GM21528 (cell line): ENCODE data around the gene SPOP.
"Not testable (repeated sequence)": the region's sequence is repeated elsewhere in the genome, so short reads cannot be mapped to it uniquely, and the experiment has no call there.

Experiments used
- ATAC-seq: cut with Tn5 transposase; IDR thresholded peaks from one replicate; pipeline ENCODE4 v1.9.1; 2021; ENCODE audit warnings: mild to moderate bottlenecking, moderate library complexity; ENCODE audit not compliant: unreplicated experiment, low FRiP score

Gene SPOP

DNA sequence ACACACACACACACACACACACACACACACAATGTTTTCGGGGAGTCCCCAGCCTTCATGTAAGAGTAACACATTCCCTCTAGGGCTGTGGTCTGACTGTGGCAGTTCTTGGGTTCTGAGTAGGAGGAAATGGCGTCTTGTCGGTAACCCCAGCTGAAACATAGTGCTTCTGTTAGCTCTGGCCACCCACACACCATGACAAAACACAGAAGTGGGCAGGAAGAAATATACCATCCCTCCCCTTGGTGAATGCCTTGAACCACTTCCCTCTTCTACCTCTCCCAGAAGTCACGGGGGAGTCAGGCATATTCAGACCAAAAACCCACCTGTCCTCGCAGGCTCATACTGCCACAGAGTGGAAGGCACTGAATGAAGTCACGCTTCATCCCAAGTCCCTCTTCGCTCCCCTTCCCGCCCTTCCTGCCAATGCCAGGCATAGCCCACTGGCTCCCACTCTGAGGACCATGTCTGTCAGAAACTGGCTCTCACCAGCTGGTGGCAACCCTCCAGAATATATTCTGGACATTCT, 18.4 kb upstream of the SPOP start:
- no peak for ATAC-seq

DNA sequence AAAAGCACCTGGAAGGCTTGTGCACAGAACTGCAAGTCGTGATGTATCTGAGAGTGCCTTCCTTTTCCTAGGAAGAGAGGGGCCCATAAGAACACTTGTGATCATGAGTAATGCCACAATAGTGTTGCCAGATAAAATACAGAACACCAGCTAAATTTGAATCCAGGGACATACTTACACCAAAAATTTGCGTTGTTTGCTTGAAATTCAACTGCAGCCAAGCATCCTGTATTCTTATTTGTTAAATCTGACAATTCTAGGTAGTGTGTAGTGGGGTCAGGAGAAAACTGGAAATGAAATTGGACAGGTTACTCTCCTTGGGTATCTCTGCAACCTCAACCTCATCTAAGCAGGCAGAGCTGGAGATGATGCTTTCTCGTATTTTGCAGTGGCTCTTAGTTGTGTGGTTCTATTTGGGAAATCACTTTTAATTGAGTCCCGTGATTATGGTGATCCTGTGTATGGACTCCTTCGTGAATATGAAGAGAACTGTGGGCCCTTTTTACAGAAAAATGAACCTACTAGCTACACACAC, 17.9 kb upstream of the SPOP start:
- ATAC-seq: no peak

DNA sequence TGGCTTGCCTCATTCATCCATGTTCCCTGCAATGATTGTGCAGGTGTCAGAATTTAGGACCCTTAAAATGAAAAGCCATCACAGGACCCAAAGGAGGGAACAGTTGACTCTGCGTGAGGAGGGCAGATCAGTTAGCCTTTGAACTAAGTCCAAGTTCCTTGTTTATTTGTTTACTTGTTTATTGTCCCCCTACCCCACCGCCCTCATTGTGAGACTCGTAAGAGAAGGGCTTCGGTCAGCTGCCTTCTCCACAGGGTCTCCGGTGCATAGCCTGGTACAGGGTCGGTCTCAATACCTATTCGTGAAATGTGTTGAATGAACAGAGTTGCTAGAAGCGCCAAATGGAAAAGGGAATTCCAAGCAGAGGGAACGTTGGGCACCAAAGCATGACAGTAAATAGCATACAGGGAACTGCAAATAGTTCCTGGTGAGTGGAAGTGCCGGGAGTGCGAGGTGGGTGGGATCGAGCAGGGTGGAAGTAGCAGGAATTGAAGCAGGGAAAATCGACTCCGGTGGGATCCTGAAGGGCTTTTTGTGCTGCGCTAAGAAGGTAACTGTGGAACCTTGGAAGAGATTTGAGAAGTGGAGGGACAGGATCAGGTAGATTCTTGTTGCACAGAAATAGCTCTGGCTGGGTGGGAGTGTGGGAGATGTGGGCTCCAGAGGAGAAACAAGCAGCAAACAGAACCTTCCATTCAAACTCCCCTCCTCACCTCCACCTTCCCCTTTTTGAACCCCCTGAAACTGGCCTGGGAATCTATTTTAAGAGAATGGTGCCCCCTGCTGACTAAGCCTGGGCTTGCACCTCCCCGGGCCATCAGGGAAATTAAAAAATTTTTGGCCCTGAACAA, 17.2 kb upstream of the SPOP start:
- no peak for ATAC-seq

DNA sequence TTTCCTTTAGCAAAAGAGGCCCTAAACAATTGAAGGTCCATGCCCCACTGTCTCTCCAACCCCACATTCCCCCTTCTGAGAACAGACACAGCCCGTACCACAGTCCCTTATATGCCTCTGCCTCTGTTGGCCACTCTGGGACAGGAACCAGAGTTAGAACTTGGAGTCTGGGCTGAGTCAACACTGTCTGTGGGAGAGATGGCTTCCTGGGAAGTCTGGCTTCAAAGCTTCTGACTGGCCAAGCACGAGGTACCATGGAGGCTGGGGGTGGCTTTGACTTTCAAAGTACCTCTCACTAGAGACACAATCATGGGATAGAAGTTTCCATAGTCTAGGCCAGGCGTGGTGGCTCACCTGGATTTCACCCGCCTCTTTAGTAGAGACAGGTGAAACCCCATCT, 14.9 kb upstream of the SPOP start:
- ATAC-seq: no peak

DNA sequence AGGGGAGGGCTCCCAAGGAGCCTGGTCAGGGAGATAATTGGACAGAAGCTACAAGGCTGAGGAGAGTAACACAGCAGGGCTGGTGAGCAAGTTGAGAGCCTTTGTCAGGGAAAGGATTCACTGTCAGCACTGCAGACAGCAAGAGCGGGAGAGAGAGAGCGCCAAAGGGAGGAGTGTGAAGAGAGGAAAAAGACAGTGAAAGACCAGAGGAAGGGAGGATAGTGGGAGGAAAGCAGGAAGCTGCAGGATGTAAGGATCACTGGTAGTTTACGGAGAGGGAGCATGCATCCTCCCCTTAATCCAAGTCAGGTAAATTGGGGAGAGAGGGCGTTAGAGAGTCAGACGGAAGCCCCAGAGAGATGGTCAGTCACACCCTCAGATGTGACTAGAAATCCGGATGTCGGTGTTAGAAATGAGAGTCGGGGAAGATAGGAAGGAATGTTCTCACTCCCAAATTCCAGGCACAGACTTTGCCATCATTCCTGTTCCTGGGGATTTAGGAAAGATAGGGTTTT, 13.8 kb upstream of the SPOP start:
- ATAC-seq: no peak

DNA sequence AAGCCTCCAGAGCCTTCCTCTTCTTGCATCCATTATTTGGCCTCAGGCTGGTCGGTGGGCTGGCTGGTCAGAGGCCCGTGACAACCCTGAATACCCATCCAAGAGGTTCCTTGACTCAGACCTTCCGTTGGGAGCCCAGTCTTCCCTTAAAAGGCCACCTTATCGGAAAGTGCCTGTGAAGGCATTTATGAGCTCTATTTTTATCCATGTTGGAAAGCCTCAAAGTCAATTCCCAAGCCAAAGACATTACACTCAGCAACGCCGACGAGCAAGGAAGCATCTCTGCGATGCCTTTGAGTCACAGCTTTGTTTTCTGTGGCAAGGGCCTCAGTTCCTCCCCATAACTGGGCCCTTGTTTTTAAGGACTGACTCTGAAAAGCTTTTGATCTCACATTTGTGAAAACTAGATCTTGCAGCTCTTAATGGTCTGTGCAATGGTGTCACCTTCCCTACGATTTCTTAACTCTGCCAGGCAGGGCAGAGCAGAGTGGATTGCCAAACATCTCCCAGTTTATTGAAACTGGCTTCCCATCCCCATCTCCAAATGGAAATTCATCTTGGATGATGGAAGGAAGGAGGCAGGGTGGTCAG, 13.3 kb upstream of the SPOP start:
- ATAC-seq: no peak

DNA sequence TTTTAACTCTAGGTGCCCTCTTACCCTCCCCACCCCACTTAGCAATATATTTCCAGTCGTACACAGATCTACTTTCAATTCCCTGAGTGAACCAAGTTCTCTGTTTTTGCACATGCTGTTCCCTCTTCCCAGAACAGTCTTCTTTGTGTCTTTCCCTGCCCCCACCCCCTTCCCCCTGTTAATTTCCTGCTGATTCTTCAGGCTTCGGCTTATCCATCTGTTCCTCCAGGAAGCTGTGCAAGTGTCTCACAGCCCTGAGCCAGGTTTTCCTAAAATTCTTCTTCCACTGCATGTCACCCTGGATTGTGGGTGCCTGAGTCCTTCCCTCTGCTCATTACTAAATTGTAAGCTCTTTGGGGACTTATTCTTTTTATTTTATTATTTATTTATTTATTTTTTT, 12.4 kb upstream of the SPOP start:
- ATAC-seq: no peak

DNA sequence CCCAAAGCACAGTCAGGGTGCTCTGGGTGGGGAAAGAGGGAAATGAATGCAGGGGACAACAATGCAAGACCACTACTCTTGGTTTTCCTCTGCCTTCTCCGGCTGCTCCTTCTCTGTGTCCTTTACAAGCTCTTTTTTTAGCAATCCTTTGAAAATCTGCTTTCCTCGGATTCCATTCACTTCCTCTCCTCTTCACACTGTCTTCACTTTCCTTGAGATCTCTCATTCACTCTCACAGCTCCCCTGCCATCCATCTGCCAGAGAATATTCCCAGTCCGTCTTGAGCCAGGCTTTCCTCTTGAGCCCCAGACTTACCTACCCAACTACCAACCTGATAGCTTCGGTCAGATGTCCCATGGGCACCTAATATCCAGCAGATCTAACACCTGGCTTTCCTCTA, 11.0 kb upstream of the SPOP start:
- ATAC-seq: no peak

DNA sequence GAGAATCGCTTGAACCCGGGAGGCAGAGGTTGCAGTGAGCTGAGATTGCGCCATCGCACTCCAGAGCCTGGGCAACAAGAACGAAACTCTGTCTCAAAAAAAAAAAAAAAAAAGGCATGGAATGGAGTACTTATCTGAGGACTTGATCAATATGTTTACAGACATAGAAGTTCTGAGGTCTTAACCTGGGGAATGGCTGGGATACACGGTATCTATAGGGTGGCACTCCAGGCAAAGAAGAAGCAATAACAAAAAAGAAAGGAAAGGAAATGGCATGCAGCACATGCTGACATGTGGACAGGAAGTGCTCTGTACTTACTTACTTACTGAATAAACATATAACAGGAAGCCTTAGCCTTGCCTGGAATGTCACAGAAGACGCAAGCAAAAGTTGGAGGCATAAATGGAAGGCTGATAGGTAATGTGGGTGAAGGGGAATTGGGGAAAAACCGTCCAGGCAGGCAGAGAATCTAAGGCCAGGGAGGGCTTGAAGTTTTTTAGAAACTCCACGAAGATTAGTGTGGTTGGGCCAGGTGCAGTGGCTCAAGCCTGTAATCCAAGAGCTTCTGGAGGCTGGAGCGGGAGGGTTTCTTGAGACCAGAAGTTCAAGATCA, 10.1 kb upstream of the SPOP start:
- ATAC-seq: no peak

DNA sequence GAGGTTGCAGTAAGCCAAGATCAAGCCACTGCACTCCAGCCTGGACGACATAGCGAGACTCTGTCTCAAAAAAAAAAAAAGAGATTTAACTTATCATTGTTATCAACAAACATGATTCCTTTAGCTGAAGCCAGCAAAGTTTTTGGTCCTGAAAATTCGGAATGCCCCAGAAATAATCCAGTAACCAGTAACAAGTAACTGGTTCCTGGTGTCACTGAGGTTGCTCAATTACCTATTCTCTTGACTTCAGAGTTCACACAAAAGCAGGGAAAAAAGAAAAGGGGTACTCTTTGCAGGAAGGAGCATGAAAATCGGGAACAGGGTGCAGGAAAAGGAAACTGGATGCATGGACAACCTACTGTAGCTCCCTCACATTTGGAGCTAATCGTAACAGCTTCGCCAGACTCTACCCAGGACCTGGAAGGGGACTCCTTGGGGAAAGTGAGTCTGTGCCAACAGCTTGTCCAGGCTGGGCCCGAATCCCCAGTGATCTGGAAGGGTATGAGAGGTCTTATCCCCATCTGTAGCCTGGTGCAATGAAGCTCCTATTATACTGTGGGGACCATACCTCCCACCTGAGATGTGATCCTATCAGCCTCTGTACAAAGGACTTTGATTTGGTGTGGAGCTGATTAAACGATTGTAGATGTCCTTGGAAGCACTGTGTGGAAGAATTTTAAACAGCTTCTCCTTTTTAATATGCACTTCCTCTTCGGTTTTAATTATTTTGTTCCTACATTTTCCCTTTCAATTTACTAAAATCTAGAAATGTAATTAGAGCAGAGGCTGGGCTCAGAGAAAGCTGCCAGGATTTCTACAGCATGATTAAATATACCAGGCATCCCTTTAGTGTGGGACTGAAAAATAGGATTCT, 3.4 kb upstream of the SPOP start:
- ATAC-seq: no peak

DNA sequence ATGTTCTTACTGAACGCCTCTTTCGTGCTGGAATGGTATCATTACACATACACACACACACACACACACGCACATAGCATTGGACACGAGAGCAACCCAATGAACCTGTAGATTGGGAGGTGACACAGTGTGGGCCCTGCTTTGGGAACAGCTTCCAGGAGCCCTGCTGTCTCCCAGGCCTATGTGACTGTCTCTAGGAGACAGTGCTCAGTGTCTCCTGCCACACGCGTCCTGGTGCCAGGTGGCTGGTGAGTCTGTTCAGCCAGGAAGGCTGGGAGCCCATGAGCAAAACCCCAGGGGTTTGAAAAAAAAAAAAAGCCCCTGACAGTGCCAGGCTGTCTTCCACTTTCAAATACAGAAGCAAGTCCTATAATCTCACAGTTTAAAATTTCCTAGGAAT, 2.4 kb upstream of the SPOP start:
- no peak for ATAC-seq

DNA sequence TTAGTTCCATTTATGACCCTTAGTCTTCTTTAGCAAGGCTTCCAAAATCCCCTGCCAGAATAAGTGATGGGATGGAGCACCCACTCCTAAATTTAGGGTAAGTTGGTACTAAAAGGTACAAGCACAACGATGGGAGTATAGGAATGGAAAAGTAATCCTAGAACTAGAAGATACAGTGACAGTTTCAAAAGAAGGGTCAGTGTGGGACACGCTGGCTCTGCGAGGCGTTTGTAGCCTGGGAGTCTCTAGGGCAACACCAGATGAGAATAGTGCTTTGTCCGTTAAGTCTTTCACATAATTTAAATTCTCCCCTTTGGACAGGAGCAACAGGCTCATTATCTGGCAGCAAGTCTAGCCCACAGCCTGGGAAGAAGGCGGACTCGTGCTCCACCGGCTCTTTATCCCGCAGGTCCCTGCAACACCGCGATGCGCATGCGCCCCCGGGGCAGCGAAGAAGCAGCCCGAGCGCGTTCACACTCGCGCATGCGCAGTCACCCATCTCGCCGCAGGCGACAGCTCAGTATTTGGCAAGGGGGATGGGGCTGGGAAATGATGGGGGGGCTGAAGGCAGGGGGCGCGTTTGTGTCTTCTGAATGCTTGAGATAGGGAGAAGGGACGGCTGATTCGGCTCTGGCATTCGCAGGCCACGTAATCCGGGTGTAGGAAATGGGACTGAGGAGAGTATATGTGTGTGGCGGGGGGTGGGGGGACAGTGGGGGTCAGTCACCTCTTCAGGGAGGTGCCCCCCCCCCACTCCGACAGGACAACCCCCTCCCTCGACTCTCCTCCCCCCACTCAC, 564 bp downstream of the SPOP start:
- ATAC-seq: peak; percentile 48

DNA sequence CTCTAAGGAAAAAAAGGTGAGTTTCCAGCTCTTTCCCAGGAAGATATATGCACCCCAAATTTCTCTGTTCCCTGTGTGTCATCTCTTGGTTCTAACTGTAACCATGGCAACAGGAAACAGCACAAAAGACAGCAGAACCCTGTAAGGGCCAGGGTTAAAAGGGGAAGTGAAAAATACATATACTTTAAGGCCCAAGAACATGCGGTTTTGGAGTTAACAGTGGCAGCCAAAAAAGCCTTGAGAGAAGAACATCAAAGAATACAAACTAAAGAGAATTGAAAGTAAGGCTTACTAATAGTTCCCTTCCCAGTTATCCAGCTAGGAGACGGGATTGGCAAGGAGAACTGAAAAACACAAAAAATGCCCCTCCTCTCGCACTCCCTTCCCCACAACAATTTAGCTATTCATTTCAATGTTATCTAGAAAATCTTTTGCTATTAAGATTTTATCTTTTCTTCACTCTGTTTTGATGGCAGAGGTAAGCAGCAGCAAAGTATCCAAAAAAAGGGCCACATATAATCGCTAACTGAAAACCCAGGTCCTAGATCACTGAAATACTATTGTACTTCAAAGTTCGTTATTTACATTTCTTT, 1.5 kb downstream of the SPOP start:
- peak; percentile 58 for ATAC-seq

DNA sequence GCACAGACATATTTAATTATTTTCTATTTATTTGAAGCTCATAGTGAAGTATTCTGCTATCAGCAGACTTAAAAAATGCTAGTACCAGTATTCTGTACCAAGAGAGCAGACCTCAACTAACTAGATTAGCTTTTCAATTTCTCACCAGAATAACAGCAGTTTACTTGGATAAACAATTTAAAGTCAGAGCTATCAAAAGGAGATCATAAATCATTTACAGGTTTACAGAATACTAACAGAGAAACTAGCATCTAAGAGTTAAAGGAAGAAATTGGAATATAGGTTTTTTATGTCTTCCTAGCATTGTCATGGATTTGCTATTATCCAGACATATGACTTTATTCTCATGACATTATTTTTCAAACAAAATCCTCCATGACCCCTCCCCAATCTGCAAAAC, 3.4 kb downstream of the SPOP start:
- ATAC-seq: no peak

DNA sequence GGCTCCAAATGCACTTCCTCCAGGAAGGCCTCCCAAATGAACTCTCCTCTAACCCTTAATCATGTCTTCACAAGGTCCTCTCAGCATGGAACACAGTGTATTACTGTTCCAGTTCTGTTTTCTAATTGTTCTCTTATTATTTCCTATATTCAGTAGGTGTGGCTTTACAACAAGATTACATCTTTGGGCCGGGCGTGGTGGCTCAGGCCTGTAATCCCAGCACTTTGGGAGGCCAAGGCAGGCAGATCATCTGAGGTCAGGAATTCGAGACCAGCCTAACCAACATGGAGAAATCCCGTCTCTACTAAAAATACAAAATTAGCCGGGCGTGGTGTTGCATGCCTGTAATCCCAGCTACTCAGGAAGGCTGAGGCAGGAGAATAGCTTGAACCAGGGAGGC, 4.2 kb downstream of the SPOP start:
- not testable (repeated sequence) for ATAC-seq

DNA sequence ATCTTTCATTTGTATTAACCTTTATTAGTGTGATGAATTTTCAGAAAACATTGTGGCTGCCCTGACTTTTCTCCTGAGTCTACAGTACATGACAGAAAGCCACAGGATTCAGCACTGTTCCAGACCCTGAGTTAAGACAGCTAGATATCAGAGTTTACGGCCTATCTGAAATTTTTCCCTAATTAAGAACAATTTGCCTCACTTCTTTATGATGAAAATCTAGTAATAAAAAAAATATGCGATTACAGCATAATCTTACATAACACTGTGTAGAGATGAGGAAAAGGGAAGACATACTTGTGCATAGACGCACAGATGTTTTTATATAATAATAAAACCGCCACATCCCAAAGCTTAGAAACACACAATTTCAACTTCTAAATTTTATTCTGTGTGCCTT, 7.3 kb downstream of the SPOP start:
- ATAC-seq: no peak

DNA sequence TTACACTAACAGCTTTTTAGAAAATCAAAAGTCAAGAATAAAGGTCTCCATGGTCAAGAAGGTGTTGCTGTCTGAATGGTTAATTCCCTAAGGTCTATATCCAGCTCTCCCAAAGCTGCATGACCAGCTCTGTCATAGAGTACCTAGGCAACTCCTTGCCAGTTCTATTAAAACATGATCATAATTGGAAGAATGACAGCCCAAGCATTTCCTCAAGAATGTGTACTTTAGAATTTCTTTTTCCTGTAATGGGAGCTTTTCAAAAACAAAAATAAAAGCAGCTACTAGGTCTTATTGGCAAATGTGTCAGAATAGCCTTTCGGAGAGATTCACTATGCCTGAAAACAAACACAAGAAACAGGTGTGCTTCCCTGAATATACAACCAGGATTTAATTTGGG, 7.9 kb downstream of the SPOP start:
- no peak for ATAC-seq

DNA sequence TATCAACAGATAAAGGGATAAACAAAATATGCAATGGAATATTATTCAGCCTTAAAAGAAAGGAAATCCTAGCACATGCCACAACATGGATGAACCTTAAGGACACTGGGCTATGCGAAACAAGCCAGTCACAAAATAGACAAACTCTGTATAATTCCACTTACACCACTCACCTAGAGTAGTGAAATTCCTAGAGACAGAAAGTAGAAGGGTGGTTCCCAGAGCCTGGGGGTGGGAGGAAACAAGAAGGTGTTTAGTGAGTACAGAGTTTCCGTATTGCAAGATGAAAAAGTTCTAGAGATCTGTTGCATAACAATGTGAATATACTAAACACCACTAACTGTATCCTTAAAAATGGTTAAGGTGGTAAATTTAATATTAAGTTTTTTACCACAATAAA, 10.0 kb downstream of the SPOP start:
- ATAC-seq: no peak

DNA sequence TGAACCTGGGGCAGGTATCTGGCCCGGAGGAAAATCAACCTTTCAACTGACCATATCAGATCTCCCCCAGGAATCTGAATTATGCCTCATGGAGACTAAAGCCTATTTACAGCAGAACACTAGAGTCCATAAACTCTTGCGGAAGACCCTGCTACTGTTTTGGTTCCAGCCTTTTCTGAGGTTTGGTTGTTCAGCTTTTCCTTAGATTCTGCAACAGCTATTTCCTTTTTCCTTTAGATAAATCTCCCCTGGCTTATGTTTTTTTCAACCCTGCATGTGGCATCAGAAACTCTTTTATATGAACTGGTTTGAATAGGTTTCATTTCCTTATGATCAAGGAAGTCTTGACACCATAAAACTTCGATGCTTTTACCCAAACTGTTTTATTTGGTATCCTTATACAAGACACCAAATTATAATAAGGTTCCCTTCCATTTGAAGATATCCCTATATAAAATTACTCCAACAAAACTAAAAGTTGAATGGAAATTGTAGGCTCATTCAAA, 13.1 kb downstream of the SPOP start:
- no peak for ATAC-seq
